ENCODE results near the gene TMEM100. TPM values are rescaled to one million over a fixed set of nuclear protein-coding genes. Genes with fewer than 3 reads are reported as not detected.

TMEM100 gene
- total RNA-seq: not detected in 2 replicates

GRCh38 chr17:55722742-55723487 is at the start of gene TMEM100:
TMEM100 (minus strand) TSS chr17:55722864; CDS start chr17:55721070, 1,794 bp downstream.

GRCh38 chr17:55750750-55751657 is 28.3 kb upstream of the TMEM100 start, which contains the start of gene PCTP:
PCTP (plus strand) TSS chr17:55751051; CDS start chr17:55751104, 53 bp downstream.

Other genes with a start within 250 kb of the TMEM100 start
- not detected in 2 replicates for gene SMIM36, start 211.4 kb downstream of the TMEM100 start, total RNA-seq
- 6.5 and 11.6 TPM in 2 replicates for gene PCTP, start 28.2 kb upstream of the TMEM100 start, total RNA-seq

Data from nasal cavity respiratory epithelium epithelial cell of viscerocranial mucosa (primary cell).